Osteoblast (primary cell): Measurements from ENCODE around the gene SOX13. TPM values are rescaled to one million over a fixed set of nuclear protein-coding genes. Genes with fewer than 3 reads are reported as not detected.
A peak's percentile ranks its signal among the peaks of the same experiment; 100 is the strongest.

ENCODE experiments used
- DNase-seq: peaks from one replicate; pipeline ENCODE4 v3.0.0; 2011; ENCODE audit warnings: low spot score, mixed read lengths; ENCODE audit not compliant: insufficient read length; ENCODE audit errors: missing footprints
- H2AFZ ChIP-seq: 2 replicates; pipeline ENCODE4 v1.6.0; 2011; ENCODE audit warnings: mild to moderate bottlenecking, low read length
- H3K27ac ChIP-seq: 2 replicates; pipeline ENCODE4 v1.5.1; 2011; ENCODE audit warnings: mild to moderate bottlenecking, low read depth, low read length, moderate library complexity
- H3K27me3 ChIP-seq: 2 replicates; pipeline ENCODE4 v1.6.0; 2012; ENCODE audit warnings: mild to moderate bottlenecking, control low read depth, inconsistent platforms, low read length, moderate library complexity; ENCODE audit not compliant: insufficient read depth
- H3K36me3 ChIP-seq: 2 replicates; pipeline ENCODE4 v1.5.1; 2011; ENCODE audit warnings: mild to moderate bottlenecking, low read length, control low read depth, moderate library complexity; ENCODE audit not compliant: insufficient read depth
- H3K4me1 ChIP-seq: 2 replicates; pipeline ENCODE4 v1.5.1; 2011; ENCODE audit warnings: mild to moderate bottlenecking, low read length, control low read depth, moderate library complexity; ENCODE audit not compliant: insufficient read depth
- H3K4me2 ChIP-seq: 2 replicates; pipeline ENCODE4 v1.6.0; 2011; ENCODE audit warnings: mild to moderate bottlenecking, low read length; ENCODE audit not compliant: insufficient read depth
- H3K4me3 ChIP-seq: fragments of 200-600 bp; sonication (generic); 3 replicates; pipeline ENCODE4 v1.5.1; 2012; ENCODE audit warnings: mild to moderate bottlenecking, low read length, inconsistent platforms; ENCODE audit not compliant: insufficient read depth
- H3K79me2 ChIP-seq: 2 replicates; pipeline ENCODE4 v1.6.0; 2012; ENCODE audit warnings: mild to moderate bottlenecking, low read length, control low read depth, inconsistent platforms; ENCODE audit not compliant: insufficient read depth
- H3K9me3 ChIP-seq: 2 replicates; pipeline ENCODE4 v1.5.1; 2011; ENCODE audit warnings: low read depth, low read length, control low read depth
- H4K20me1 ChIP-seq: 2 replicates; pipeline ENCODE4 v1.6.0; 2012; ENCODE audit warnings: mild to moderate bottlenecking, low read length, control low read depth; ENCODE audit not compliant: insufficient read depth
- total RNA-seq: library from RNA; depleted of rRNA; stranded (reverse); fragments of >200 nt; gene quantifications from 2 replicates; pipeline ENCODE4 v1.2.3, GENCODE V29; 2012
- TF ChIP-seq, protein P1 (sequence below): IDR thresholded peaks from 2 replicates; pipeline ENCODE4 v1.5.1; 2011; ENCODE audit warnings: mild to moderate bottlenecking, low read depth, low read length, moderate library complexity; ENCODE audit errors: extremely low read depth

Gene SOX13
- total RNA-seq, 1 donor, result 9.0 TPM

DNA sequence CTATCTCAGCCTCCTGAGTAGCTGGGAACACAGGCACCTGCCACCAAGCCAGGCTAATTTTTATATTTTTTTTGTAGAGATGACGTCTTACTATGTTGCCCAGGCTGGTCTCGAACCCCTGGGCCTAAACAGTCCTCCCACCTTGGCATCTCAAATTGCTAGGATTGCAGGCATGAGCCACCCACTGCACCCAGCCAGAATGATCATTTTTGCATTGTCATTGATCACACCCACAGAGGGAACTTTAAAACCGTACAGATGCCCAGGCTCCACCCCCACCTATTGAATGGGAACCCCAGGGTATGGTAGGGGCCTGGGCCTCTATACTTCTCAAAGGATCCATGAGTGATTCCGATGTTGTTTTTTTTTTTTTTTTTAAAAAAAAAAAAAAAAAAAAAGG, 42.2 kb downstream of the SOX13 start:
- peaks cover 11% of the 10 kb centered on the region for H3K4me1 ChIP-seq
- peak; percentile 74 for DNase-seq
- no peak overlapping the region for H3K4me2 ChIP-seq
- H3K79me2 ChIP-seq, result no peaks in the 10 kb centered on the region
- TF ChIP-seq, protein P1, sequence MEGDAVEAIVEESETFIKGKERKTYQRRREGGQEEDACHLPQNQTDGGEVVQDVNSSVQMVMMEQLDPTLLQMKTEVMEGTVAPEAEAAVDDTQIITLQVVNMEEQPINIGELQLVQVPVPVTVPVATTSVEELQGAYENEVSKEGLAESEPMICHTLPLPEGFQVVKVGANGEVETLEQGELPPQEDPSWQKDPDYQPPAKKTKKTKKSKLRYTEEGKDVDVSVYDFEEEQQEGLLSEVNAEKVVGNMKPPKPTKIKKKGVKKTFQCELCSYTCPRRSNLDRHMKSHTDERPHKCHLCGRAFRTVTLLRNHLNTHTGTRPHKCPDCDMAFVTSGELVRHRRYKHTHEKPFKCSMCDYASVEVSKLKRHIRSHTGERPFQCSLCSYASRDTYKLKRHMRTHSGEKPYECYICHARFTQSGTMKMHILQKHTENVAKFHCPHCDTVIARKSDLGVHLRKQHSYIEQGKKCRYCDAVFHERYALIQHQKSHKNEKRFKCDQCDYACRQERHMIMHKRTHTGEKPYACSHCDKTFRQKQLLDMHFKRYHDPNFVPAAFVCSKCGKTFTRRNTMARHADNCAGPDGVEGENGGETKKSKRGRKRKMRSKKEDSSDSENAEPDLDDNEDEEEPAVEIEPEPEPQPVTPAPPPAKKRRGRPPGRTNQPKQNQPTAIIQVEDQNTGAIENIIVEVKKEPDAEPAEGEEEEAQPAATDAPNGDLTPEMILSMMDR, result no peak
- no peak overlapping the region for H2AFZ ChIP-seq
- H3K36me3 ChIP-seq, result no peaks in the 10 kb centered on the region
- no peaks in the 10 kb centered on the region for H3K9me3 ChIP-seq
- no peak overlapping the region for H3K27ac ChIP-seq
- no peaks in the 10 kb centered on the region for H3K27me3 ChIP-seq
- no peak overlapping the region for H3K4me3 ChIP-seq
- H4K20me1 ChIP-seq, result peaks cover 2% of the 10 kb centered on the region

DNA sequence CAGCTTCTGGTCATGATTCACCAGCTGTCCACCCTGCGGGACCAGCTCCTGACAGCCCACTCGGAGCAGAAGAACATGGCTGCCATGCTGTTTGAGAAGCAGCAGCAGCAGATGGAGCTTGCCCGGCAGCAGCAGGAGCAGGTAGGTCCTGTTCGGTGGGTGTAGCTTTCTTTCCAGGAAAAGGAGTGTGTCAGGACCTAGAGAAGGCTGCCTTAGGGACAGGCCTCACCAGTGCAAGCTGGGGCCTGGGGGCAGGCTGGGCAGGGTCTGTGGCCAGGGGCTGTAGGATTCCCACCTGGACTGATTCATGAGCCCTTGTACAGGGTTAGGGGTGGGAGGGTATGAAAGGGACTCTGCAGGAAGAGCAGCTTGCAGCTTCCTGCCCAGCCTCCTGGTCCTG, 43.6 kb downstream of the SOX13 start:
- Histone ChIP-seq H3K4me3 (no peak overlapping the region), H3K9me3 (no peaks in the 10 kb centered on the region), H2AFZ (no peak overlapping the region), H3K27ac (no peak overlapping the region), H4K20me1 (no peaks in the 10 kb centered on the region), H3K79me2 (no peaks in the 10 kb centered on the region), H3K4me1 (peaks cover 11% of the 10 kb centered on the region), H3K27me3 (no peaks in the 10 kb centered on the region), H3K36me3 (no peaks in the 10 kb centered on the region), H3K4me2 (no peak overlapping the region)
- TF ChIP-seq, protein P1, result no peak
- peak; percentile 15 for DNase-seq

DNA sequence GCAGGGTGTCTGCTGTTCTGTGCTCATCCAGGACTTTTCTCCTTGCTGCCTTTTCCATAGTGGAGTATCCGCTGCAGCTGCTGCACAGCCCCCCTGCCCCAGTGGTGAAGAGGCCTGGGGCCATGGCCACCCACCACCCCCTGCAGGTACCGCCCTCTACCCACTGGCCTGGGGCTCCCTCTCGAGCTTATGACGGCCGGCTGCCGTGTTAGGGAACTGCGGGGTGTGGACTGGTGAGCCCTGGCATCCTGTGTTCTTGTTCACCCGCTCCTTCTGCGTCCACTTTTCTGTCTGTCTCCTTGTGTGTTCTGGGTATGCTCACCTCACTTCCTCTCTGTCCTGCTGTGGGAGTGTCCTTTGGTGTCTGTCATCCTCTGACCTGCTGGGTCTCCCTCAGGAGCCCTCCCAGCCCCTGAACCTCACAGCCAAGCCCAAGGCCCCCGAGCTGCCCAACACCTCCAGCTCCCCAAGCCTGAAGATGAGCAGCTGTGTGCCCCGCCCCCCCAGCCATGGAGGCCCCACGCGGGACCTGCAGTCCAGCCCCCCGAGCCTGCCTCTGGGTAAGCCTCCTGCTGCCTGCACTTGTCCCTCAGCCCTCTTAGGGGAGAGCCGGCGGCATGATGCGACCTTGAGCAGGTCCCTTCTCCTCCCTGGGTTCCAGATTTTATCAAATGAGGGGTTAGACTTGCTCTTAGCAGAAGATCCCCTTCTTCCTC, 49.1 kb downstream of the SOX13 start:
- no peak overlapping the region for H2AFZ ChIP-seq
- no peak overlapping the region for H3K4me3 ChIP-seq
- no peaks in the 10 kb centered on the region for H3K27me3 ChIP-seq
- no peaks in the 10 kb centered on the region for H4K20me1 ChIP-seq
- peaks cover 3% of the 10 kb centered on the region for H3K36me3 ChIP-seq
- H3K4me1 ChIP-seq, result peaks cover 4% of the 10 kb centered on the region
- TF ChIP-seq, protein P1, result no peak
- DNase-seq, result peak; percentile 64
- H3K9me3 ChIP-seq, result no peaks in the 10 kb centered on the region
- no peaks in the 10 kb centered on the region for H3K79me2 ChIP-seq
- H3K27ac ChIP-seq, result no peak overlapping the region
- H3K4me2 ChIP-seq, result no peak overlapping the region

DNA sequence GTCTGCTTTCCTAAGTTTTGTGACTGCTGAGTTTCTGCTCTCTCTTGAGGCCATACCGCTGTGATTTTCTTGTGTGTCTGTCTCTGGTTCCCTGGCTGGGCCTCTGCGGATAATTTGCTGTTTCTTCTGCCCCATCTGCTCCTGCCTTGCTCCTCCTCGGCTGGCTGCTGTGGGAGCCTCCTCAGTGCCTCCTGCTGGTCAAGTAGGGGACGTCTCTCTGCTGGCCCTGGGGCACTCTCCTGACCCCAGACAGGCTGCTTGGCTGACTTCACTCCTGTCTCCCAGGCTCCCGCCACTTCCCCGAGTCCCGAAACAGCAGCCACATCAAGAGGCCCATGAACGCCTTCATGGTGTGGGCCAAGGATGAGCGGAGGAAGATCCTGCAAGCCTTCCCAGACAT, 50.5 kb downstream of the SOX13 start:
- Histone ChIP-seq H3K27ac (no peak overlapping the region), H3K27me3 (no peaks in the 10 kb centered on the region), H3K9me3 (no peaks in the 10 kb centered on the region), H3K4me2 (no peak overlapping the region), H3K36me3 (peaks cover 3% of the 10 kb centered on the region), H4K20me1 (no peaks in the 10 kb centered on the region), H3K4me3 (no peak overlapping the region), H3K4me1 (peaks cover 14% of the 10 kb centered on the region), H2AFZ (no peak overlapping the region), H3K79me2 (no peaks in the 10 kb centered on the region)
- TF ChIP-seq, protein P1, result peak; percentile 47
- DNase-seq, result peak; percentile 62
